Stomach smooth muscle (tissue), 2 donors: ENCODE data around the gene MAP3K7.

ENCODE experiments used
- H3K27ac ChIP-seq: one replicate; pipeline ENCODE4 v1.7.0; 2013; ENCODE audit warnings: mild to moderate bottlenecking, low read length, inconsistent platforms
- H3K27me3 ChIP-seq, 2 donors: one replicate each; pipeline ENCODE4 v1.7.0; 2013; ENCODE audit warnings: low read length in 2 of 2; ENCODE audit not compliant: insufficient read depth in 2 of 2, control insufficient read depth in 1 of 2
- H3K36me3 ChIP-seq, 2 donors: one replicate each; pipeline ENCODE4 v1.7.0; 2013; ENCODE audit warnings: low read length in 2 of 2; ENCODE audit not compliant: control insufficient read depth in 2 of 2, insufficient read depth in 2 of 2
- H3K4me1 ChIP-seq: one replicate; pipeline ENCODE4 v1.7.0; 2013; ENCODE audit warnings: low read length; ENCODE audit not compliant: control insufficient read depth, insufficient read depth
- H3K4me3 ChIP-seq, 2 donors: one replicate each; pipeline ENCODE4 v1.7.0; 2013; ENCODE audit warnings: low read length in 2 of 2
- H3K9ac ChIP-seq, 2 donors: one replicate each; pipeline ENCODE4 v1.7.0; 2013; ENCODE audit warnings: low read length in 2 of 2, mild to moderate bottlenecking in 1 of 2
- H3K9me3 ChIP-seq, 2 donors: one replicate each; pipeline ENCODE4 v1.7.0; 2013; ENCODE audit warnings: low read length in 2 of 2; ENCODE audit not compliant: control insufficient read depth in 2 of 2
- donor health status: healthy.
- donor health status: Pancreatic carcinoma.

MAP3K7 gene

DNA sequence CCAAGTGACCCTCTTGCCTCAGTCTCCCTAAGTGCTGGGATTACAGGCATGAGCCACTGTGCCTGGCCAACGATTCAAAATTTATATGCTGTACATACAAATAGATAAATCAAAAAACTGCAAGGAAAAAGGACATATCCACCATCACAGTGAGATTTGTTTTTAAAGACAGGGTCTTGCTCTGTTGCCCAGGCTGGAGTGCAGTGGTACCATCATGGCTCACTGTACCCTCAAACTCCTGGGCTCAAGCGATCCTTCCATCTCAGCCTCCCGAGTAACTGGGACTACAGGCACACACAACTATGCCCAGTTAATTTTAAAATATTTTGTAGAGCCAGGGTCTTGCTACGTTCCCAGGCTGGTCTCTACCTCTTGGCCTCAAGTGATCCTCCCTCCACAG is 61.5 kb downstream of the MAP3K7 start:
- Histone ChIP-seq H3K4me3 (no peak overlapping the region), H3K9me3 (no peaks in the 10 kb centered on the region), H3K4me1 (no peaks in the 10 kb centered on the region), H3K27me3 (no peaks in the 10 kb centered on the region), H3K27ac (no peak overlapping the region), H3K36me3 (peaks cover 2 to 9% of the 10 kb centered on the region in 2 donors), H3K9ac (no peak overlapping the region)

- Histone ChIP-seq H3K4me3 (no peak overlapping the region), H3K9me3 (no peaks in the 10 kb centered on the region), H3K36me3 (peaks cover 9 to 15% of the 10 kb centered on the region in 2 donors), H3K27ac (no peak overlapping the region), H3K27me3 (no peaks in the 10 kb centered on the region), H3K4me1 (no peaks in the 10 kb centered on the region), H3K9ac (no peak overlapping the region)
Measured at GRCh38 chr6:90523779-90524310, 63.0 kb downstream of the MAP3K7 start.

GRCh38 chr6:90521955-90522354 is 64.9 kb downstream of the MAP3K7 start:
- no peak overlapping the region for H3K9ac ChIP-seq
- no peaks in the 10 kb centered on the region for H3K27me3 ChIP-seq
- no peak overlapping the region for H3K27ac ChIP-seq
- H3K4me3 ChIP-seq: no peak overlapping the region
- H3K36me3 ChIP-seq: peaks cover 12 to 15% of the 10 kb centered on the region in 2 donors
- no peaks in the 10 kb centered on the region for H3K9me3 ChIP-seq
- no peaks in the 10 kb centered on the region for H3K4me1 ChIP-seq

DNA sequence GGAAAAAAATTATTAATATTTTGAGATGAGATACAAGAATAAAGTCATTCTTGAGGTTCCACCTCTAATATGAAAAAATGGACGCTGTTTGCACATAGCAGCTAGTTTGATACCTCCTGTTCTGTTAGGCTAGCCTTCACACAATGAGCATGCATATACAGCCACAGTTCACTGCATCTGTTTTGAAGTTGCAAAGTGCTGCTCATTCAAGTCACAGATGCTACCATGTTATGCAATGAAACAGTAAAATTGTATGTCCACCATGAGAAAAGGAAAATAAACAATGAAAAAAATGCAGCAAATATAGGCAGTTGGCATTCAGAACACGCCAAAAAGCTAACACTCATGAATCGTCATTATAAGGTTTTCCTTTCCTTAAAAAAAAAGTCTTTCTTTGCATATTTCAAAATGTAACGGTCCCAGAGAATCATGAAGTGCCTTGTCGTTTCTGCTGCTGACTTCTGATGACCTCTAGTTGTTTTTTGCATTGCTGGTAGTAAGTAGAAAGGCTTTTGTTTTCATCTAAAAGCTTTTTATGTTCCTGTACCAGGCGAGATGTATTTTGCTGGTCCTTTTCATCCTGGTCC is 70.7 kb downstream of the MAP3K7 start:
- Histone ChIP-seq H3K9me3 (no peaks in the 10 kb centered on the region), H3K27ac (no peak overlapping the region), H3K4me1 (no peaks in the 10 kb centered on the region), H3K36me3 (peaks cover 17 to 33% of the 10 kb centered on the region in 2 donors), H3K27me3 (no peaks in the 10 kb centered on the region), H3K4me3 (no peak overlapping the region), H3K9ac (no peak overlapping the region)

GRCh38 chr6:90514496-90514895 is 72.4 kb downstream of the MAP3K7 start:
- Histone ChIP-seq H3K27ac (no peak overlapping the region), H3K4me3 (no peak overlapping the region), H3K9ac (no peak overlapping the region), H3K4me1 (no peaks in the 10 kb centered on the region), H3K27me3 (no peaks in the 10 kb centered on the region), H3K9me3 (no peaks in the 10 kb centered on the region), H3K36me3 (peaks cover 10 to 32% of the 10 kb centered on the region in 2 donors)

DNA sequence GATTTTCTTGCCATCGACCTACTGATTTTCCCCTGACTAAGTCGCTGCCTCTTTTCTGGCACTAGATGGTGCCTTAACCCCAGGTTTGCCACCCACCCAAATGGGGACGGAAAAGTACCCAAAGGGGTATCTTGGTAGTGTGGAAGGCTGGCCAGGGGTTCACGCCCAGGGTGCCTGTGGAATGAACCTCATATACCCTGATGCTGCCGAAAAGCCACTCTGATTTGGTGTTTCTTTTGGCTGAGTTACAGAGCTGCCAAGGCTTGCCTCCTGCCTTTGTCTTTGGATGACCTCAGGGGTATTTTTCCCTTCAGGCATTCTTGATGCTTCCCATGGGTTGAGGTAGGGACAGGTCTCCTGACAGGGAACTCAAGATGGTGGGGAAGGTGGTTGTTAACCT is 78.1 kb downstream of the MAP3K7 start:
- peaks cover 0 to 13% of the 10 kb centered on the region in 2 donors for H3K36me3 ChIP-seq
- no peaks in the 10 kb centered on the region for H3K27me3 ChIP-seq
- no peak overlapping the region for H3K27ac ChIP-seq
- H3K4me3 ChIP-seq: no peak overlapping the region
- H3K4me1 ChIP-seq: no peaks in the 10 kb centered on the region
- H3K9ac ChIP-seq: no peak overlapping the region
- H3K9me3 ChIP-seq: no peaks in the 10 kb centered on the region

DNA sequence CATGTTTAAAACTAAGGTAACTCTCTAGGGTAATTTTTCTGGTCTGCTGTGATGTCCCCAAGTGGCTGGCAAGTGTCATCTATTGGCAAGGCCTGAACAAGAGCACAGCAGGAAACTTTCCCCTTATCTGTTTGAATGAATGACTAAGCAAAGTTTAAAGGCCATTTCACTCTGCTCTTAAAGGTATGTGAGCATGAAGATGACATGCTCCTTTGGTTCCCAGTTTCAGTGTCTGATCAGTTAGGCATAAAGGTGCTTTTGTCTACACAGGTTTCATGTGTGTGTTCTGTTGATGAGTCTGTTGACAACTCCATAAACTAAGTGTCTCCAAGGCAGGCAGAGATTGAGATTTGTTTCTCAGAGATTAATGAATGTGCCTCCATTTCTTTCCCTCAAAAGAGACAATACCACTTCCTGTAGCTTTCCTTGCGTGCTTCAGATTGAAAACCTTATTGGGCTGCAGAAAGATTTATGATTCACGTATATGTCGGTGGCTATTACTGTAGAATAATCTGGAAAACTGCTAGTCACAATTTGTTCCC is 83.9 kb downstream of the MAP3K7 start:
- Histone ChIP-seq H3K9ac (no peak overlapping the region), H3K4me1 (no peaks in the 10 kb centered on the region), H3K4me3 (no peak overlapping the region), H3K27me3 (no peaks in the 10 kb centered on the region), H3K9me3 (no peaks in the 10 kb centered on the region), H3K27ac (no peak overlapping the region), H3K36me3 (no peaks in the 10 kb centered on the region)

DNA sequence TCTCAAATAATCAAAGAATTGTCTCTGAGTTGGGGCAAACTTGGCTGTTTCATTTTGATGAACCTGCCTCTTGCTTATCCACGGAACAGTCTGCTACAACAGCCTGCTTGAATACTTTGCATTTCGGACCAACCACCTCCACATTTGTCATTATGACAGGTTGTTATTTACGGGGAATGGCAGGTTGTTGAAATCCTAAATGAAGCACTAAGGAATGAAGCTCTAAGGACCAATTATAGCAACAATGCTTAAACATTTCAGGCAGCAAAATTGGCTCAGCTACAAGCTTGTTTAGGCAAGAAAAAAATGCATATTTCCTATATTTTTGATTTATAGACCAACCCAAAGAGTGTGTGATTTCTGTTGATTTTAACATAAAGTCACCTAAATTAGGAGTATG is 84.5 kb downstream of the MAP3K7 start:
- Histone ChIP-seq H3K27me3 (no peaks in the 10 kb centered on the region), H3K4me1 (no peaks in the 10 kb centered on the region), H3K9ac (no peak overlapping the region), H3K9me3 (no peaks in the 10 kb centered on the region), H3K27ac (no peak overlapping the region), H3K36me3 (no peaks in the 10 kb centered on the region), H3K4me3 (no peak overlapping the region)

GRCh38 chr6:90500458-90500857 is 86.4 kb downstream of the MAP3K7 start:
- no peaks in the 10 kb centered on the region for H3K4me1 ChIP-seq
- H3K36me3 ChIP-seq: no peaks in the 10 kb centered on the region
- H3K9ac ChIP-seq: no peak overlapping the region
- no peaks in the 10 kb centered on the region for H3K9me3 ChIP-seq
- no peak overlapping the region for H3K4me3 ChIP-seq
- H3K27ac ChIP-seq: no peak overlapping the region
- H3K27me3 ChIP-seq: no peaks in the 10 kb centered on the region

- Histone ChIP-seq H3K9me3 (no peaks in the 10 kb centered on the region), H3K36me3 (no peaks in the 10 kb centered on the region), H3K9ac (no peak overlapping the region), H3K4me3 (no peak overlapping the region), H3K27me3 (no peaks in the 10 kb centered on the region), H3K27ac (no peak overlapping the region), H3K4me1 (no peaks in the 10 kb centered on the region)
Measured at GRCh38 chr6:90497411-90497810, 89.5 kb downstream of the MAP3K7 start.

DNA sequence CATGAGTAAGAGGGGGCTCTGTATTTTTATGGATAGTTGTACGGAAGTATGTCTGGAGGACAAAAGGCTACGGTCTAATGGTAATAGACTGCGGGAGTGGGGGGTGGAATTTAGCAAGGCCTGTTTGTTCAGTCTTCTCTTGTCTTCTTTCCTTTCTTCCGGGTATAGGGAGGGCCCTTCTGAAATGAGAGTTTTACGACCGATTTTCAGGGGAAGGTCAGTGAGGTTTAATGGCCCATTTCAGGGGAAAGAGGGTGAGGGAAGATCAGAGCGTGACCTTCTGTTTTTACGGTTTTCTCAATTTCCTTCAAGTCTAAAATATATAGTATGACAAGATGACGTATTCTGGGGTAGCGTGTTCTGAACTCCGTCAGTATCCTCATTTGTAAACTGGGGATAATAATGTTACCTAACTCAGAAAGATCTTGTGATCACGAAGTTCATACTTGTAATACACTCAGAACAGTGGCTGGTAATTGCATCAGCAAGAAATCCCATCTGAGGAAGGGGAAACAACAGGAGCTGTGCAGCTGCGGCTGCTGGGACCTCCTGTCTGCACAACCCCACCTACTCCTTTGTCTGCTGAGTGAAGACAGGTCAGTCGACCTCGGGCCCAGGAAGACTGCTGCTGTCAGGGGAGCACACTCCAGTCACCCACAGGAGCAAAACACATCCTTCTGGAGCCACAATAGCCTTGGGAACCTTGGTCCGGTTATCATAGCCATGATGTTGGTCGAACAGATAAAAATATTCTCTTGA is 90.4 kb downstream of the MAP3K7 start:
- no peaks in the 10 kb centered on the region for H3K4me1 ChIP-seq
- H3K27ac ChIP-seq: no peak overlapping the region
- no peaks in the 10 kb centered on the region for H3K36me3 ChIP-seq
- H3K9me3 ChIP-seq: no peaks in the 10 kb centered on the region
- H3K9ac ChIP-seq: no peak overlapping the region
- H3K4me3 ChIP-seq: no peak overlapping the region
- H3K27me3 ChIP-seq: no peaks in the 10 kb centered on the region
